Stimulated activated CD8-positive, alpha-beta memory T cell treated with anti-CD3 and anti-CD28 coated beads, Interleukin-7, amount 100 ng/mL, for 1 hour (primary cell): ENCODE data around the gene MTA3.

Experiments used
- DNase-seq, 2 donors: peaks; one replicate each; pipeline ENCODE4 v3.0.0-alpha.2; 2020; ENCODE audit warnings: low read depth in 2 of 2

MTA3 gene

DNA sequence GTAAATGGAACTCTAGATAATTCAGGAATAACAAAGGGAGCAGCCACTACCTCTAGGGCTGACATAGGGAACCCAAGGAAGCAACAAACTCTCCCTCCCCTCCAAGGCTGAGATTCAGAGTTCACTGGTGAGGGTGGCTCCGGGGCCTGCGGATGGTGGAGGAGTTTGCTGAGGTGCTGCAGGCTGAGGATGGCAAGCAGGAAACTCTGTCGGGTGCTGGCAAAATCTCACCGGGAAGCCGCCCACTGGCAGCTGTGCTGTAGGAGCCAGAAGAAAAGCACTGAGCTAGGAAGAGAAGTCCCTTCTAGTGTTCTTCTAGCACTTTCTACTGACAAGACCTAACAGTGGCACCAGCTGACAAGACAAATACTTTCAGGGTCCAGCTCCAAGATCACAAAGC, 236.5 kb downstream of the MTA3 start:
- no peak for DNase-seq
